ENCODE measurements around the gene TPD52L2.
A peak's percentile ranks its signal among the peaks of the same experiment; 100 is the strongest.
"Not testable (repeated sequence)": the region's sequence is repeated elsewhere in the genome, so short reads cannot be mapped to it uniquely, and the experiment has no call there.

TPD52L2 gene

GRCh38 chr20:63878899-63879663 lies 14.0 kb downstream of the TPD52L2 start:
- no peak overlapping the region for H3K14ac ChIP-seq (ENCODE audit: low read length)
- no peak overlapping the region for H3K4ac ChIP-seq (ENCODE audit: low read length)
- no peaks in the 10 kb centered on the region for H3K9me3 ChIP-seq (replicated peaks in 1 of 2; ENCODE audit: control insufficient read depth in 2 of 2, insufficient read depth in 1 of 2, low read depth in 1 of 2, low read length in 2 of 2)
- no peak overlapping the region for H3K23ac ChIP-seq (ENCODE audit: low read depth, low read length, poor library complexity)
- H3K79me1 ChIP-seq (ENCODE audit: low read depth, low read length), result peaks cover 14% of the 10 kb centered on the region
- H3K27me3 ChIP-seq (ENCODE audit: control insufficient read depth in 3 of 3, insufficient read depth in 3 of 3, low read depth in 1 of 3, low read length in 3 of 3), result no peaks in the 10 kb centered on the region
- H3K36me3 ChIP-seq (replicated peaks in 1 of 2; ENCODE audit: control insufficient read depth in 2 of 2, insufficient read depth in 2 of 2, low read length in 2 of 2), result peaks cover 38 to 79% of the 10 kb centered on the region in 2 donors
- no peak for DNase-seq (ENCODE audit: low spot score)
- H2BK120ac ChIP-seq (ENCODE audit: low read depth, low read length), result no peak overlapping the region
- H3K4me2 ChIP-seq (ENCODE audit: insufficient read depth, low read length, poor library complexity, severe bottlenecking), result no peak overlapping the region
- H3K18ac ChIP-seq (ENCODE audit: low read length), result no peak overlapping the region
- H3K9ac ChIP-seq (ENCODE audit: low read depth, low read length, poor library complexity), result no peak overlapping the region
- no peak overlapping the region for H4K91ac ChIP-seq (ENCODE audit: low read depth, low read length, poor library complexity)
- H3K4me3 ChIP-seq (ENCODE audit: low read length in 2 of 2), result no peak overlapping the region
- H2AFZ ChIP-seq (ENCODE audit: low read length), result no peak overlapping the region
- no peak overlapping the region for H2BK5ac ChIP-seq (ENCODE audit: low read length)
- H2BK15ac ChIP-seq (ENCODE audit: low read length), result no peak overlapping the region
- H2BK12ac ChIP-seq (ENCODE audit: low read length), result no peak overlapping the region
- H3K4me1 ChIP-seq (ENCODE audit: control insufficient read depth in 2 of 2, insufficient read depth in 1 of 2, low read depth in 1 of 2, low read length in 2 of 2), result no peaks in the 10 kb centered on the region
- H4K8ac ChIP-seq (ENCODE audit: low read depth, low read length), result no peak overlapping the region
- H3K27ac ChIP-seq (replicated peaks; ENCODE audit: low read length), result no peak overlapping the region
- no peak overlapping the region for H2AK5ac ChIP-seq (ENCODE audit: low read depth, low read length)
- no CpG with 5 or more reads among the region's 14 CpGs for WGBS, 2 donors (ENCODE audit: extremely low coverage in 2 of 2, insufficient read length in 2 of 2, insufficient replicate concordance in 1 of 2)

GRCh38 chr20:63880901-63881300 lies 15.8 kb downstream of the TPD52L2 start:
- H2AK5ac ChIP-seq (ENCODE audit: low read depth, low read length); H3K9me3 ChIP-seq (replicated peaks in 1 of 2; ENCODE audit: control insufficient read depth in 2 of 2, insufficient read depth in 1 of 2, low read depth in 1 of 2, low read length in 2 of 2); H2BK120ac ChIP-seq (ENCODE audit: low read depth, low read length); H3K23ac ChIP-seq (ENCODE audit: low read depth, low read length, poor library complexity); H2BK12ac ChIP-seq (ENCODE audit: low read length); H3K4me1 ChIP-seq (ENCODE audit: control insufficient read depth in 2 of 2, insufficient read depth in 1 of 2, low read depth in 1 of 2, low read length in 2 of 2); H4K91ac ChIP-seq (ENCODE audit: low read depth, low read length, poor library complexity); H3K4me3 ChIP-seq (ENCODE audit: low read length in 2 of 2); H3K9ac ChIP-seq (ENCODE audit: low read depth, low read length, poor library complexity); H4K8ac ChIP-seq (ENCODE audit: low read depth, low read length); H2BK5ac ChIP-seq (ENCODE audit: low read length); H3K18ac ChIP-seq (ENCODE audit: low read length); H3K27me3 ChIP-seq (ENCODE audit: control insufficient read depth in 3 of 3, insufficient read depth in 3 of 3, low read depth in 1 of 3, low read length in 3 of 3); H3K4me2 ChIP-seq (ENCODE audit: insufficient read depth, low read length, poor library complexity, severe bottlenecking); H2AFZ ChIP-seq (ENCODE audit: low read length); DNase-seq (ENCODE audit: low spot score); H3K14ac ChIP-seq (ENCODE audit: low read length); H3K27ac ChIP-seq (replicated peaks; ENCODE audit: low read length); H2BK15ac ChIP-seq (ENCODE audit: low read length); H3K4ac ChIP-seq (ENCODE audit: low read length): not testable (repeated sequence)
- peaks cover 38 to 79% of the 10 kb centered on the region in 2 donors for H3K36me3 ChIP-seq (replicated peaks in 1 of 2; ENCODE audit: control insufficient read depth in 2 of 2, insufficient read depth in 2 of 2, low read length in 2 of 2)
- peaks cover 16% of the 10 kb centered on the region for H3K79me1 ChIP-seq (ENCODE audit: low read depth, low read length)
- no CpG with 5 or more reads among the region's 13 CpGs for WGBS, 2 donors (ENCODE audit: extremely low coverage in 2 of 2, insufficient read length in 2 of 2, insufficient replicate concordance in 1 of 2)

GRCh38 chr20:63881451-63882226 lies 16.6 kb downstream of the TPD52L2 start:
- no peak for DNase-seq (ENCODE audit: low spot score)
- no peak overlapping the region for H2BK120ac ChIP-seq (ENCODE audit: low read depth, low read length)
- no CpG with 5 or more reads among the region's 19 CpGs for WGBS, 2 donors (ENCODE audit: extremely low coverage in 2 of 2, insufficient read length in 2 of 2, insufficient replicate concordance in 1 of 2)
- no peak overlapping the region for H2AK5ac ChIP-seq (ENCODE audit: low read depth, low read length)
- H2AFZ ChIP-seq (ENCODE audit: low read length), result no peak overlapping the region
- H2BK15ac ChIP-seq (ENCODE audit: low read length), result no peak overlapping the region
- H2BK12ac ChIP-seq (ENCODE audit: low read length), result no peak overlapping the region
- H3K27ac ChIP-seq (replicated peaks; ENCODE audit: low read length), result no peak overlapping the region
- no peaks in the 10 kb centered on the region for H3K4me1 ChIP-seq (ENCODE audit: control insufficient read depth in 2 of 2, insufficient read depth in 1 of 2, low read depth in 1 of 2, low read length in 2 of 2)
- no peaks in the 10 kb centered on the region for H3K27me3 ChIP-seq (ENCODE audit: control insufficient read depth in 3 of 3, insufficient read depth in 3 of 3, low read depth in 1 of 3, low read length in 3 of 3)
- no peak overlapping the region for H2BK5ac ChIP-seq (ENCODE audit: low read length)
- H3K9ac ChIP-seq (ENCODE audit: low read depth, low read length, poor library complexity), result no peak overlapping the region
- no peak overlapping the region for H3K18ac ChIP-seq (ENCODE audit: low read length)
- peaks cover 34 to 73% of the 10 kb centered on the region in 2 donors for H3K36me3 ChIP-seq (replicated peaks in 1 of 2; ENCODE audit: control insufficient read depth in 2 of 2, insufficient read depth in 2 of 2, low read length in 2 of 2)
- H4K8ac ChIP-seq (ENCODE audit: low read depth, low read length), result no peak overlapping the region
- H3K9me3 ChIP-seq (replicated peaks in 1 of 2; ENCODE audit: control insufficient read depth in 2 of 2, insufficient read depth in 1 of 2, low read depth in 1 of 2, low read length in 2 of 2), result no peaks in the 10 kb centered on the region
- H3K79me1 ChIP-seq (ENCODE audit: low read depth, low read length), result peaks cover 16% of the 10 kb centered on the region
- H3K4ac ChIP-seq (ENCODE audit: low read length), result no peak overlapping the region
- no peak overlapping the region for H3K14ac ChIP-seq (ENCODE audit: low read length)
- no peak overlapping the region for H3K23ac ChIP-seq (ENCODE audit: low read depth, low read length, poor library complexity)
- no peak overlapping the region for H3K4me2 ChIP-seq (ENCODE audit: insufficient read depth, low read length, poor library complexity, severe bottlenecking)
- no peak overlapping the region for H4K91ac ChIP-seq (ENCODE audit: low read depth, low read length, poor library complexity)
- H3K4me3 ChIP-seq (ENCODE audit: low read length in 2 of 2), result peak overlapping the region in 1 of 2 donors; percentile 63
